HAP-1 (cell line): ENCODE data around the gene RARG.

Experiments used
- DNase-seq, 2 experiments: peaks; one replicate each; pipeline ENCODE4 v3.0.0-alpha.2; 2016 to 2020; ENCODE audit warnings: low spot score in 2 of 2
- H3K27me3 ChIP-seq: fragments of 250-450 bp; sonication (Bioruptor Pico); 2 replicates; pipeline ENCODE4 v1.5.1; 2020; ENCODE audit warnings: low read depth, mild to moderate bottlenecking, moderate library complexity
- H3K36me3 ChIP-seq: fragments of 250-450 bp; sonication (Bioruptor Pico); replicated peaks from 2 replicates; pipeline ENCODE4 v1.5.1; 2020; ENCODE audit warnings: mild to moderate bottlenecking
- H3K4me1 ChIP-seq: fragments of 250-450 bp; sonication (Bioruptor Pico); 2 replicates; pipeline ENCODE4 v1.5.1; 2020; ENCODE audit warnings: mild to moderate bottlenecking
- H3K4me3 ChIP-seq: fragments of 250-450 bp; sonication (Bioruptor Pico); 2 replicates; pipeline ENCODE4 v1.5.1; 2020; ENCODE audit warnings: mild to moderate bottlenecking, moderate library complexity
- H3K9me3 ChIP-seq: fragments of 250-450 bp; sonication (Bioruptor Pico); 2 replicates; pipeline ENCODE4 v1.5.1; 2020; ENCODE audit warnings: mild to moderate bottlenecking, moderate library complexity
- in situ Hi-C: fragments of 300-500 bp; cut with MboI; formaldehyde crosslinking; loops from 3 replicates; pipeline ENCODE4 v1.14.3; 2020; ENCODE audit warnings: low sequenced_read_pairs, inconsistent platforms, mixed read lengths

The RARG gene

DNA sequence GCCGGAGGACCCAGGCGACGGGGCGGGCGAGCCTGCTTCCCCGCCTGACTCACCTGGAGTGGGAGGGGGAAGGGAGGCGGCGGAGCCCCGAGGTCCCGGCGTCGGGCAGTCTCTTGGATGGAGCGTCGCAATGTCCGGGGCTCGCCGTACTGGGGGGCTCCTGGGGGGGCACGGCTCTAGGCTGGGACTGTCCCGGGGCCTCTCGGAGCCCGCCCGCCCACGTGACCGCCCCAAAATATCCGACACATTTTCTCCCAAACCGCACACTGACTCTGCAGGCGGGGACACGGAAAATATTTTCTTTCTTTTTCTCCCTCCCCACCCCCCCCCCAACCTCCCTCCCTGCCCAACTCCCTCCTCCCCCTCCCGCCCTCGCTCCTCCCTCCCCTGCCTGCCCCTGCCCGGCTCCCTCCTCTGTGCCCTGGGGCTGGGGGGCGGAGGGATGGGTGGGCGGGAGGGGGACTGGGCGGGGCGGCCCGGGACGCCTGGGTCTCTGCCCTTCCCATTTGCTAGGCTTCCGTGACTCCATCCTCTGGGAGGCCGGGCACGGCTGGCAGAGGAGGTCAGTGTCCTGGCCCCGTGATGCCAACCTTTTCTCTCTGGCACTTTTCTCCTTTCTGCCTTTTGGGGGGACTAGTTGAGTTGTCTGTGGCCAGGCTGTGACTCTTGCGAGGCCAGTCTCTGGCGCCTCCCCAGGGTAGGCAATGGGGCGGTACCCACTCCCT is at the start of gene RARG:
RARG (minus strand) TSS at position 289 of the 725 bp plus-strand sequence. CDS start 4,664 bp downstream, outside the sequence.
- H3K4me1 ChIP-seq = peaks cover 13% of the 10 kb centered on the region
- H3K4me3 ChIP-seq = peak within 1 kb of the TSS; percentile 52
- peak in 1 of 2 experiments; percentile 82 for DNase-seq
- in situ Hi-C loops = no loop called here
- peaks cover 5% of the 10 kb centered on the region; the same call in 1 of the 2 replicates for H3K27me3 ChIP-seq
- H3K9me3 ChIP-seq = no peaks in the 10 kb centered on the region
- no peaks in the 10 kb centered on the region for H3K36me3 ChIP-seq

DNA sequence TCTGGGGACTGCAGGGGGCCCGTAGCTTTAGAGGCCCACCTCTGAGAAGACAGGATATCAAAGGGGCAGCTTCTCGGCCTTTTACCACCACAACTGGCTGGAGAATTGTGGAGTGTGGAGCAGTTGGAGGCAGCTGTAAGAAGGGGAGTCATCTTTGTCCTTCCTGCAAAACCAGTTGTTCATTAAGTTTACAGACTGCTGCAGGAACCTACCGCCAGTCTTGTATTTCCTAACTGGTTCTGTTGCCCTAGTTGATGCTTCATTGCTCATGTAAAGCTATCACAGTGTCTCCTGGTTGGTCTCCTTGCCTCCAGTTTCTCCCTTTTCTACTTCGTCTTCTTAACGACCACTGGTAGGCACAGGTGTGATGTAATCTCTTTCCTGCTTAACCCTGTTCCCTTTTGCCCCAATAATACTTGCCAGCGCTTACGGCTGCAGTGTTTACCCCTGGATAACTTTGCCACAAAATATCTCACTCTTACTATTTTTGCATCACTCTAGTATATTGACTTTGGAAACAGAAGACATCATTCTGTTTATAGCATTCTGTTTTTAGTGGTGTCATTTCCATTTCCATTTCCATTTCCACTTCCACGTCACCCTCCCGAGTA is 48.0 kb upstream of the RARG start:
- in situ Hi-C loops = loop anchor here (10.0 kb wide), 1 partner anchor 215 kb away; no protein-coding TSS in a partner anchor
- DNase-seq = no peak
- Histone ChIP-seq H3K27me3 (no peaks in the 10 kb centered on the region), H3K9me3 (no peaks in the 10 kb centered on the region), H3K4me3 (no peak overlapping the region), H3K4me1 (no peaks in the 10 kb centered on the region), H3K36me3 (peaks cover 87% of the 10 kb centered on the region)

DNA sequence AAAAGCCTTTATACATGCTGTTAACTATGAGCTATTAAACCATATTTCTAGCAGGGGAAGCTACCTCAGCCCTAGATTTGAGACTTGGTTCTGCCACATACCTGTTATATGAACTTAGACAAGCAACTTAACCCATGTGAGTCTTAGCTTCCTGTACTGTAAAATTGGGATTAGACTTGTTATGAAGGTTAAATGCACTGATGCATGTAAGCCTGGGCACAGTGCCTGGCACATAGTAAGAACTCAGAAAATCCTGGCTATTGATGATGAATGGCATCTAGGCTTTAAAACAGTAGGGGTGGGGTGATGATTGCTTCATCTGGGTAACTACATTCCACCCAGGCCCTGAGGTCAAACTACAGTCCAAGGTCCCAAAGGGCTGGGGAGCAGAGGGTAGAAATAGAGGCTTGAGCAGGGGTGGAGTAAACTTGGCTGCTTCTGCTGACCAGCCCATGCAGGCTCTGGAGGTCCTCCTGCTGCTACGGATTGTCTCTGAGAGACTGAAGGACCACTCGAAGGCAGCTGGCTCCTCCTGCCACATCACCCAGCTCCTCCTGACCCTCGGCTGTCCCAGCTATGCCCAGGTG is 47.4 kb upstream of the RARG start:
- H3K36me3 ChIP-seq = peaks cover 88% of the 10 kb centered on the region
- no peaks in the 10 kb centered on the region for H3K9me3 ChIP-seq
- no peak for DNase-seq
- H3K27me3 ChIP-seq = no peaks in the 10 kb centered on the region
- H3K4me3 ChIP-seq = no peak overlapping the region
- no peaks in the 10 kb centered on the region for H3K4me1 ChIP-seq
- in situ Hi-C loops = no loop called here

DNA sequence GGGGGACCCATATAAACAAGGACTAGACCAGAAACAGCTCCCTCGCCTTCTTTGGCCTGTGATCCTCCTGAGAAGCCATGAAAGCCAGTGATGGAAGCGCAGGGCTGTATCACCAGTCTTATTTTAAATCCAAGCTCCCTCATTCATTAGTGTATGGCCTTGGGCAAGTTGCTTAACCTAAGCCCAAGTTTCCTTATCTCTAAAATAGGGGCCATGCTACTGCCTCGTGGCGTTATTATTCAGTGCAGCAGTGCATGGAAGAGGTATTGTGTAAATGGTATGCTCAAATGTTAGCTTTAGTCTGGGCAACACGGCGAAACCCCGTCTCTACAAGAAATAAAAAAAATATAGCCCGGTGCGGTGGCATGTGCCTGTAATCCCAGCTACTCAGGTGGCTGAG is 46.0 kb upstream of the RARG start:
- in situ Hi-C loops = no loop called here
- H3K4me3 ChIP-seq = no peak overlapping the region
- H3K27me3 ChIP-seq = no peaks in the 10 kb centered on the region
- no peak for DNase-seq
- H3K9me3 ChIP-seq = no peaks in the 10 kb centered on the region
- H3K4me1 ChIP-seq = no peaks in the 10 kb centered on the region
- H3K36me3 ChIP-seq = peaks cover 80% of the 10 kb centered on the region

DNA sequence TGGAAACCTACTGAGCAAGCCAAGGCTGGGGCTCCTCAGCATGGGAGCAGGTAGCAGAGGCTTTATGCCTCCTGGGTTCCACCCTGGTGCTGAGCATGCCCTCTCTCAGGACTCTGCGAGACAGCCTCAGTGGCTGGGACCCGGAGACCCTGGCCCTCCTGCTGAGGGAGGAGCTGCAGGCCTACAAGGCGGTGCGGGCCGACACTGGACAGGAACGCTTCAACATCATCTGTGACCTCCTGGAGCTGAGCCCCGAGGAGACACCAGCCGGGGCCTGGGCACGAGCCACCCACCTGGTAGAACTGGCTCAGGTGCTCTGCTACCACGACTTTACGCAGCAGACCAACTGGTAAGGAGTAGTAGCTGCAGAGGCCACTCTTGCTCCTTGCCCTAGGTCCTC is 44.5 kb upstream of the RARG start:
- Histone ChIP-seq H3K9me3 (no peaks in the 10 kb centered on the region), H3K4me1 (no peaks in the 10 kb centered on the region), H3K36me3 (peaks cover 75% of the 10 kb centered on the region), H3K4me3 (no peak overlapping the region), H3K27me3 (no peaks in the 10 kb centered on the region)
- DNase-seq = no peak
- in situ Hi-C loops = no loop called here

DNA sequence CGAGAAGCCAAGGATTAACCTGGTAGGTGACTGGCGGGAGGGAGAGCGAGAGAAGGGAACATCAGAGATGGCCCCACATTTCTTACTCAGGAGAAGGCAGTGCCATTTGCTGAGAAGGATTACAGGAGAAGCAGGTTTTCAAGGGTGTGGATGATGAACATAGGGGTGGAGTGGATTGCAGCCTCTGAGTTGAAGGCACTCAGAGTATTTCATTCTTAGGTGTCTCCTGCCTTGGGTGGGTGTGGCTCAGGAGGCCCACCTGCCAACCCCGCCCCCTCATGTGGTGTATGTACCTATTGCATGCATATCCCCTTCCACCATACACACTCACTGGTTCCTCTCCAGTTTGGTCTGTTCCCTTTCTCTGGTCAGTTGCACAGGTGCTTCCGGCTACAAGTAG is 42.4 kb upstream of the RARG start:
- Histone ChIP-seq H3K9me3 (no peaks in the 10 kb centered on the region), H3K4me3 (no peak overlapping the region), H3K27me3 (no peaks in the 10 kb centered on the region), H3K36me3 (peaks cover 77% of the 10 kb centered on the region), H3K4me1 (peaks cover 3% of the 10 kb centered on the region)
- DNase-seq = no peak
- in situ Hi-C loops = no loop called here

DNA sequence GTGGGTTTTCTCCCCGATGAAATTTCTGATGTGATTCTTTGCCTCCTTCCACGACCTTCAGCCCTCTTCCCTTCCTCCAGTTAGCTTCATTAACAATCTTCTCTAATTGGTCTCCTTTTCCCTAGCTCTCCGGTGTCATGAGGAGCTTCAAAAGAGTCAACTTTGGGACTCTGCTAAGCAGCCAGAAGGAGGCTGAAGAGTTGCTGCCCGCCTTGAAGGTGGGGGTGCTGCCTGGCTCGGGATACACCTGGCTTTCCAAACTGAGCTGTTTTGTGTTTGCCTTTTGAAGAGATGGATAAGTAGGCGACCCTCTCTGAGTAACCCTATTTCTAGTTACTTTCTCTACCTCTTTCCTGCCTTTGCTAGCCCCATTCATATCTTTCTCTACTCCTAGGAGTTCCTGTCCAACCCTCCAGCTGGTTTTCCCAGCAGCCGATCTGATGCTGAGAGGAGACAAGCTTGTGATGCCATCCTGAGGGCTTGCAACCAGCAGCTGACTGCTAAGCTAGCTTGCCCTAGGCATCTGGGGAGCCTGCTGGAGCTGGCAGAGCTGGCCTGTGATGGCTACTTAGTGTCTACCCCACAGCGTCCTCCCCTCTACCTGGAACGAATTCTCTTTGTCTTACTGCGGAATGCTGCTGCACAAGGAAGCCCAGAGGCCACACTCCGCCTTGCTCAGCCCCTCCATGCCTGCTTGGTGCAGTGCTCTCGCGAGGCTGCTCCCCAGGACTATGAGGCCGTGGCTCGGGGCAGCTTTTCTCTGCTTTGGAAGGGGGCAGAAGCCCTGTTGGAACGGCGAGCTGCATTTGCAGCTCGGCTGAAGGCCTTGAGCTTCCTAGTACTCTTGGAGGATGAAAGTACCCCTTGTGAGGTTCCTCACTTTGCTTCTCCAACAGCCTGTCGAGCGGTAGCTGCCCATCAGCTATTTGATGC is 36.9 kb upstream of the RARG start:
- peak overlapping the region; percentile 76 for H3K4me3 ChIP-seq
- no peak for DNase-seq
- peaks cover 39% of the 10 kb centered on the region for H3K36me3 ChIP-seq
- no peaks in the 10 kb centered on the region for H3K27me3 ChIP-seq
- peaks cover 10% of the 10 kb centered on the region for H3K4me1 ChIP-seq
- no peaks in the 10 kb centered on the region for H3K9me3 ChIP-seq
- in situ Hi-C loops = no loop called here

DNA sequence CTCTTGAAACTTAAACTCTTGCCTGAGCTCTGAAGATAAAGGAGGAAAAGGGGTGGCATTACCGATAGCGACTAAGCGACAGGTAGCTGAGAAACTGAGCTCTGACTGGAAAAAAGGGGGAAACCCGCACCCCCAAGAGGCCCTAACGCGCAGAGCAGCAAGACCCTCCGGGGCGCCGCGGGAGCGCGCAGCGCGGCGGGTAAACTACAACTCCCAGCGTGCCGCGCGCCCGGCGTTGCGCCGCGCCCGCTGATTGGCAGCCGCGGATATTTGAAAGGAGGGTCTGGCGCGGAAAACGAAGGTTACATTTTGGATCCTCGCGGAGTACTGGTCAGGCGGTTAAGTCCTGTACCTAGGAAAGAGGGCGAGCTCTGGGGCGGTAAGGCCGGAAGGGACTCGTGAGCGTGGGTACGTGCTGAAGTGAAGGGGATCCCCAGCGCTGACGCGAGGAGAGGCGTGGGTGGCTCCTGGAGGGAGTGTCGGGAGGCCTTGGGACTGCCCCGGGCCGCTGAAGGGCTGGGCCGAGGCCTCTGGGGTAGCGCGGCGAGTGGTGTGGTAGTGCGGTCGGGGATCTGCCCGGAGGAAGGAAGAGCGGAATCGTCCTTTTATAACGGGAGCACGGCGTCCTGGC is 36.1 kb upstream of the RARG start, which contains the start of gene ESPL1:
ESPL1 (plus strand) TSS at position 301 of the 631 bp plus-strand sequence. CDS start 468 bp downstream, outside the sequence.
- in situ Hi-C loops = no loop called here
- Histone ChIP-seq H3K4me1 (peaks cover 10% of the 10 kb centered on the region), H3K9me3 (no peaks in the 10 kb centered on the region), H3K27me3 (no peaks in the 10 kb centered on the region), H3K36me3 (peaks cover 39% of the 10 kb centered on the region), H3K4me3 (peak within 1 kb of the TSS; percentile 76)
- DNase-seq = peak; percentile 78 to 87

DNA sequence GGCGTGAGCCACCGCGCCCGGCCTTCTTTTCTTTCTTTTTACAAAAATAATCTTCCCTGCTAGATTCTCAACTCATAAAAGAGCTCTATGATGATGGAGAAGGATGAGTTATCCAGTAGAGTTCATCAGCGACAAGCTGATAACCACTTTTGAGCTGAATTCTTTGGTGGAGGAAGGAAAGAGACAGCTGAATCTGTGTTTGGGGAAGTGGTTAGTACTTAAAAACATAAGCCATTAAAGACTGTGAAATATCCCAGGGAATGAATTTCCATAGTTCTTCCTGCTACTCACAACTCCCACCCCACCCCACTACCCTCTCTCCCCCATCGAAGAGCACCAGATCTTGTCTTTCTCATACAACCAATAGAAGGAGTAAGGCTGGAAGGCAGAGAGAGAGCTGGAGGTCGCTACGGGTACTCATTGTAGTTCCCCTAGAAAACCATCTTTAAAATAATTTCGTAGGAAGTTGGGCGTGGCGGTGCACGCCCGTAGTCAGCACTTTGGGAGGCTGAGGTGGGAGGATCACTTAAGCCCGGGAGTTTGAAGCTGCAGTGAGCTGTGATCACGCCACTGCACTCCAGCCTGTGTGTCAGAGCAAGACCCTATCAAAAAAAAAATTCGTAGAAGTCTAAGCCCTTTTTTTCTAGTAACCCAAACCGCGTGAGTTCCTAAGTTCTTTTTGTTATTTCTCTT is 35.4 kb upstream of the RARG start:
- H3K27me3 ChIP-seq = no peaks in the 10 kb centered on the region
- H3K9me3 ChIP-seq = no peaks in the 10 kb centered on the region
- peak in 1 of 2 experiments; percentile 33 for DNase-seq
- H3K36me3 ChIP-seq = peaks cover 36% of the 10 kb centered on the region
- in situ Hi-C loops = no loop called here
- H3K4me1 ChIP-seq = peaks cover 10% of the 10 kb centered on the region
- peak overlapping the region; percentile 76 for H3K4me3 ChIP-seq

DNA sequence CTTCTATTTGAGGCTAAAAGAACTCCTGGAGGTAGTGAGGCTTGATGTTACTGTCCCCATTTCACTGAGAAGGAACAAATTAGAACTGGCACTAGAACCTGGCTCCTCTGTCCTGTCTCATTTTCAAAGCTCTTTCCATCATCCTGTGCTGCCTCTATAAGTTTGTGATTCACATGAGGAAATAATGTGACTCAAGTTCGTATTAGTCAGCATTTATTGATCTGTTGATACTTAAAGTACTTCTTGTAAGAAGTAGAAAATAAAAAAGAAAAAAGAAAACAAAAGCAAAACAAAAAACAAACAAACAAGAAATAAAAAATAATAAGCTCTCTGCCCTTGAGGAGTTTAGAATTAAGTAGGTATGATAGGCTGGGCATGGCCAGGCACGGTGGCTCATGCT is 33.8 kb upstream of the RARG start:
- no peaks in the 10 kb centered on the region for H3K27me3 ChIP-seq
- DNase-seq = no peak
- H3K36me3 ChIP-seq = peaks cover 23% of the 10 kb centered on the region
- in situ Hi-C loops = no loop called here
- no peak overlapping the region for H3K4me3 ChIP-seq
- peaks cover 10% of the 10 kb centered on the region for H3K4me1 ChIP-seq
- H3K9me3 ChIP-seq = no peaks in the 10 kb centered on the region

DNA sequence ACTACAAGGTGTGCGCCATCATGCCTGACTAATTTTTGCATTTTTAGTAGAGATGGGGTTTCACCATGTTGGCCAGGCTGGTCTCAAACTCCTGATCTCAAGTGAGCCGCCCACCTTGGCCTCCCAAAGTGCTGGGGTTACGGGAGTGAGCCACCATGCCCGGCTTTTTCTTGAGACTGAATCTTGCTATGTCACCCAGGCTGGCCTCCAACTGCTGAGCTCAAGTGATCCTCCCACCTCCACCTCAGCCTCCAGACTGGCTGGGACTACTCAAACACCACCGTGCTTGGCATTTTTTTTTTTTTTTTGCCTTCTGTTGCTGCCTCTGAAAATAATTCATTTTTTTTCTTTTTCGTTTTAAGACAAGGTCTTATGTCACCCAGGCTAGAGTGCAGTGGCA is 27.9 kb upstream of the RARG start:
- in situ Hi-C loops = no loop called here
- no peaks in the 10 kb centered on the region for H3K27me3 ChIP-seq
- no peaks in the 10 kb centered on the region for H3K9me3 ChIP-seq
- H3K36me3 ChIP-seq = no peaks in the 10 kb centered on the region
- no peaks in the 10 kb centered on the region for H3K4me1 ChIP-seq
- DNase-seq = no peak
- H3K4me3 ChIP-seq = no peak overlapping the region

DNA sequence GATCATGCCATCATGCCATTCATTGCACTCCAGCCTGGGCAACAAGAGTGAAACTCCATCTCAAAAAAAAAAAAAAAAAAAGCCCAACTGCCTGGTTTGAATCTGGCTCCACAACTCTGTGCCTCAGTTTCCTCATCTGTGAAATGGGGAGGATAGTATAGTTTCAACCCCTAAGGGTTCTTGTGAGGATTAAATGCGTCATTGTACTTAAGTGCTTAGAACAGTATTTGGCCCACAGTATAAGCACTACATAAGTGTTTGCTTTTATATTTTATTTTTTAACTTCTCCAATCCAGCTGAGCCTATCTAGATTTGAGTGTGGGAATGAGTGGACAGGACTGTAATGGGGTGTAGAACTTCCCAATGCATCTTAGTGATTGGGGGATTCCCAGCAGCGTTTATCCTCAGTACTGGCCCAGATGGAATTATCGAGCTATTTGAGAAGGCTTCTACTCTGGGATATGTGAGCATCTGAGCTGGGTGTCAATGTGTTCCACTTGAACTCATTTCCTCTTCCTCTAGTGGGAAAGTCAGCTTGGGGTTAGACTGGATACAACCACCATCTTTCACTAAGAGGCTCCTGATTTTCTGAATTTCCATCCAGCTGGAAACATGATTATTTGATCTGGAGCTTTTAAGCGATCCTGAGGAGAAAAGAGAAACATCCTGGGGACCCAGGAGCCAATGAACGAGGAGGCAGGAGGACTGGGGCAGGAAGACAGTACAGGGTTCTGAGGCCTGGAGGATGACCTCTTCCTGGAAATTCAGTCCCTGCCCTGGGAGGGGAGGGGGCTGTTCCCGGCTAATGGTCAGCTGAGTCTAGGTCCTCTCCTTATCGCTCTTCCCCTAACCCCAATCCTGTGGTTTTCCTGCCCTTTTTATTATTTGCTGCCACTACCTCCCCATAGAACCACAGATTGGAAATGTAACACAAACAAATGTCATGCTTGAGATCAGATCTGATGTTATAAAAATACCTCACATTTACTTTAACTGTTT is 26.8 kb upstream of the RARG start:
- Histone ChIP-seq H3K27me3 (no peaks in the 10 kb centered on the region), H3K4me3 (no peak overlapping the region), H3K36me3 (peaks cover 2% of the 10 kb centered on the region; the same call in 1 of the 2 replicates), H3K4me1 (no peaks in the 10 kb centered on the region), H3K9me3 (no peaks in the 10 kb centered on the region)
- in situ Hi-C loops = no loop called here
- no peak for DNase-seq
